ENCODE data around the gene INTU. TPM values are rescaled to one million over a fixed set of nuclear protein-coding genes. Genes with fewer than 3 reads are reported as not detected.
A peak's percentile ranks its signal among the peaks of the same experiment; 100 is the strongest.
"Not testable (repeated sequence)": the region's sequence is repeated elsewhere in the genome, so short reads cannot be mapped to it uniquely, and the experiment has no call there.

Gene INTU
- total RNA-seq, 1 experiment from 2014 or later = 3.7 TPM

GRCh38 chr4:127589153-127589552 lies 43.6 kb upstream of the INTU start:
- DNase-seq (ENCODE audit: low read depth, low spot score); H3K4me1 ChIP-seq (ENCODE audit: control insufficient read depth, insufficient read depth, low read length); H3K36me3 ChIP-seq (ENCODE audit: control insufficient read depth, insufficient read depth, low read length); H3K27me3 ChIP-seq (ENCODE audit: control insufficient read depth, insufficient read depth, low read length); in situ Hi-C loops (cut with HindIII; ENCODE audit: low pct_unique_long_range_greater_than_20kb, low sequenced_read_pairs); intact Hi-C loops (cut with micrococcal nuclease; ENCODE audit: unreplicated experiment); BruUV-seq (replicated peaks); POLR2A ChIA-PET; H3K27ac ChIP-seq (ENCODE audit: low read length); H3K9me3 ChIP-seq (ENCODE audit: control insufficient read depth, insufficient read depth, low read depth, low read length); ATAC-seq; CTCF ChIA-PET: not testable (repeated sequence)
- H3K4me3 ChIP-seq (ENCODE audit: low read depth in 2 of 2, low read length in 2 of 2) = peak overlapping the region in 1 of 2 experiments; percentile 17; a peak in 1 of 4 replicates

- intact Hi-C loops (cut with micrococcal nuclease; ENCODE audit: unreplicated experiment) (no loop called here), in situ Hi-C loops (cut with HindIII; ENCODE audit: low pct_unique_long_range_greater_than_20kb, low sequenced_read_pairs) (no loop called here)
- ATAC-seq = no peak
- no peaks in the 10 kb centered on the region for H3K36me3 ChIP-seq (ENCODE audit: control insufficient read depth, insufficient read depth, low read length)
- TF ChIP-seq CTCF (IDR thresholded peaks at IDR 0.05) = no peak
- no peak for TF ChIP-seq POLR2AphosphoS5 (IDR thresholded peaks at IDR 0.05; ENCODE audit: low read depth, low read length)
- no peak for TF ChIP-seq SIN3A (IDR thresholded peaks at IDR 0.05; ENCODE audit: borderline replicate concordance, insufficient read depth, low read depth, low read length)
- TF ChIP-seq REST (IDR thresholded peaks at IDR 0.05; ENCODE audit: insufficient read depth in 1 of 2, low read depth in 2 of 2, low read length in 1 of 2) = no peak
- TF ChIP-seq TCF7L2 (IDR thresholded peaks at IDR 0.05; ENCODE audit: low read depth, low read length) = no peak
- ChIA-PET CTCF (no interaction called here), POLR2A (interaction anchor here (0.6 kb wide), 1 partner anchor 1803 kb away, joined by 3 read pairs; no protein-coding TSS in a partner anchor)
- no peaks in the 10 kb centered on the region for H3K27me3 ChIP-seq (ENCODE audit: control insufficient read depth, insufficient read depth, low read length)
- no peak for DNase-seq (ENCODE audit: low read depth, low spot score)
- H3K27ac ChIP-seq (ENCODE audit: low read length) = no peak overlapping the region
- H3K4me1 ChIP-seq (ENCODE audit: control insufficient read depth, insufficient read depth, low read length) = no peaks in the 10 kb centered on the region
- H3K9me3 ChIP-seq (ENCODE audit: control insufficient read depth, insufficient read depth, low read depth, low read length) = no peaks in the 10 kb centered on the region
- H3K4me3 ChIP-seq (ENCODE audit: low read depth in 2 of 2, low read length in 2 of 2) = no peak overlapping the region
- BruUV-seq (replicated peaks) = no TSS peak
These were observed 34.1 kb upstream of the INTU start for GRCh38 chr4:127598656-127599055.

GRCh38 chr4:127601029-127601428 lies 31.7 kb upstream of the INTU start:
- no peak for TF ChIP-seq CTCF (IDR thresholded peaks at IDR 0.05)
- TF ChIP-seq REST (IDR thresholded peaks at IDR 0.05; ENCODE audit: insufficient read depth in 1 of 2, low read depth in 2 of 2, low read length in 1 of 2) = no peak
- no peak for TF ChIP-seq POLR2AphosphoS5 (IDR thresholded peaks at IDR 0.05; ENCODE audit: low read depth, low read length)
- no peak for TF ChIP-seq SIN3A (IDR thresholded peaks at IDR 0.05; ENCODE audit: borderline replicate concordance, insufficient read depth, low read depth, low read length)
- TF ChIP-seq TCF7L2 (IDR thresholded peaks at IDR 0.05; ENCODE audit: low read depth, low read length) = no peak
- Histone ChIP-seq H3K36me3 (ENCODE audit: control insufficient read depth, insufficient read depth, low read length) (no peaks in the 10 kb centered on the region), H3K27me3 (ENCODE audit: control insufficient read depth, insufficient read depth, low read length) (no peaks in the 10 kb centered on the region; the same call in 1 of the 2 replicates), H3K9me3 (ENCODE audit: control insufficient read depth, insufficient read depth, low read depth, low read length) (no peaks in the 10 kb centered on the region), H3K4me1 (ENCODE audit: control insufficient read depth, insufficient read depth, low read length) (no peaks in the 10 kb centered on the region), H3K27ac (ENCODE audit: low read length) (no peak overlapping the region), H3K4me3 (ENCODE audit: low read depth in 2 of 2, low read length in 2 of 2) (no peak overlapping the region)
- intact Hi-C loops (cut with micrococcal nuclease; ENCODE audit: unreplicated experiment) (no loop called here), in situ Hi-C loops (cut with HindIII; ENCODE audit: low pct_unique_long_range_greater_than_20kb, low sequenced_read_pairs) (no loop called here)
- ChIA-PET POLR2A (no interaction called here), CTCF (no interaction called here)
- DNase-seq (ENCODE audit: low read depth, low spot score) = no peak
- BruUV-seq (replicated peaks) = no TSS peak
- no peak for ATAC-seq

All from Panc1 (cell line).